ENCODE data around the gene KRTAP5-3.
"Not testable (repeated sequence)": the region's sequence is repeated elsewhere in the genome, so short reads cannot be mapped to it uniquely, and the experiment has no call there.

KRTAP5-3 gene

DNA sequence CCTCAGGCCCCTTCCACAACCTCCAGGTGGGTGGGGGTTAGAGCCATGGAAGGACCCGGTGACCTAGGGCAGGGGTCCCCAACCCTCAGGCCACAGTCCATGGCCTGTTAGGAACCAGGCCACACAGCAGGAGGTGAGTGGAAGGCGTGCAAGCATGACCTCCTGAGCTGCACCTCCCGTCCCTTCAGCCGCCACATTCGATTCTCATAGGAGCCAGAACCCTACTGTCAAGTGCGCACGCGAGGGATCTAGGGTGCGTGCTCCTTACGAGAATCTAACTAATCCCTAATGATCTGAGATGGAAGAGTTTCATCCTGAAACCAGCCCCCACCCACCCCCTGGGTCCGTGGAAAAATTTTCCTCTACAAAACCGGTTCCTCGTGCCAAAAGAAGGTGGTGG lies 17.3 kb upstream of the KRTAP5-3 start:
- TF ChIP-seq, protein P1, sequence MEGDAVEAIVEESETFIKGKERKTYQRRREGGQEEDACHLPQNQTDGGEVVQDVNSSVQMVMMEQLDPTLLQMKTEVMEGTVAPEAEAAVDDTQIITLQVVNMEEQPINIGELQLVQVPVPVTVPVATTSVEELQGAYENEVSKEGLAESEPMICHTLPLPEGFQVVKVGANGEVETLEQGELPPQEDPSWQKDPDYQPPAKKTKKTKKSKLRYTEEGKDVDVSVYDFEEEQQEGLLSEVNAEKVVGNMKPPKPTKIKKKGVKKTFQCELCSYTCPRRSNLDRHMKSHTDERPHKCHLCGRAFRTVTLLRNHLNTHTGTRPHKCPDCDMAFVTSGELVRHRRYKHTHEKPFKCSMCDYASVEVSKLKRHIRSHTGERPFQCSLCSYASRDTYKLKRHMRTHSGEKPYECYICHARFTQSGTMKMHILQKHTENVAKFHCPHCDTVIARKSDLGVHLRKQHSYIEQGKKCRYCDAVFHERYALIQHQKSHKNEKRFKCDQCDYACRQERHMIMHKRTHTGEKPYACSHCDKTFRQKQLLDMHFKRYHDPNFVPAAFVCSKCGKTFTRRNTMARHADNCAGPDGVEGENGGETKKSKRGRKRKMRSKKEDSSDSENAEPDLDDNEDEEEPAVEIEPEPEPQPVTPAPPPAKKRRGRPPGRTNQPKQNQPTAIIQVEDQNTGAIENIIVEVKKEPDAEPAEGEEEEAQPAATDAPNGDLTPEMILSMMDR (IDR thresholded peaks at IDR 0.05; ENCODE audit: low read depth, low read length), result no peak
- DNase-seq (ENCODE audit: extremely low read depth, low read depth), result no peak

DNA sequence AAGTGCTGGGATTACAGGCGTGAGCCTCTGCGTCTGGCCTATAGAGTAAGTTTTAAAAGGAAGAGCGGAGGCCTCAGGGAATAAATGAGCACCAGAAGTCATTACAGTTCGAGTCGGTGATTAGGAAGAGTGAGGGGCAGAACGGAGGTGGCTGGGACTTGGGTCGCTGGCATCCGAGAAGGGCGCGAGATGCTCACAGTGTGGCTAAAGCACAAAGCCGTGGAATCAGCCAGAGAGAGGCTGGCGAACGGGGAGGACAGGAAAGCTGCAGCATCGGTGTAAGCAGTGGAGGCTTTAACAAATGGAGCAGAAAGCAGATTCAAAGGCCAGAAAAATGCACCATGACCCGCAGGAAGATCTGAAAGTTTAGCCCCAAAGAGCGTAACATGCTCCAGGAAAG lies 16.4 kb upstream of the KRTAP5-3 start:
- DNase-seq (ENCODE audit: extremely low read depth, low read depth), result no peak
- TF ChIP-seq, protein P1 (IDR thresholded peaks at IDR 0.05; ENCODE audit: low read depth, low read length), result no peak

DNA sequence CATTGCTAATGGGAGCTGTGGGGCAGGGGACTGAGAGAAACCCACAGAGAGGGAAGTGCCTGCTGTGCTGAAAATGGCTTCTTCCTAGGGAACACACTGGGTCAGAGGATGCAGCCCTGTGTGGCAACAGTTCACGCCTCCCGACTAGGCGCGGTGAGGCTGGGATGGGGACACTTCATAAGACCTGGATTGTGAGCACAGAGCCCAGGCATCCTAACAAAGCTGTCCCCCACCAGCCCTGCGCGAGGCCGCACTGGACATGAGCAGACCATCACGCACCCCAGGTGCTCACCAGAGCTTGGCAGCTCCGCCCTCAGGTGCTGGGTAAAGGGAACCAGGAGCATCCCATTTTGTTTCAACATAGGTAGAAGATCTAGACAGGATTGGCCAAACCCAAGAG lies 15.5 kb upstream of the KRTAP5-3 start:
- no peak for DNase-seq (ENCODE audit: extremely low read depth, low read depth)
- TF ChIP-seq, protein P1 (IDR thresholded peaks at IDR 0.05; ENCODE audit: low read depth, low read length), result no peak

DNA sequence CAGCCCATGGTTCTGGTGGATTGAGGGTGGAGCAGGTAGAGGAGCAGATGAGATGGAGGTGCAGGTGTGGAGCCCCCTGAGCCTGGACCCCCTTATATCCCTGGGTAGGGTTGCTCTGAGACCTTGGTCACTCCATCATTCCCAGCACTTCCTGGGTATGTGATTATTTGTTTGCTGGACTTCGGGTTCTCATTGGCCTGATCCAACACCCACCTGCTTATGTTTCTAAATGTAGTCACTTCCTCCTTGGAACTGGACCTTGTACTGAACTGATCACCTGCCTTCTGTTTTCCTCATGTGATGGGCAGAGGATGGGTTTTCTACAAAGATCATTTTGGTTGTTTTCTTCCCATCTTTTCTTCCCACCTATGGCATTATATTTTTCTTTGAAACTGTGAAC lies 13.8 kb upstream of the KRTAP5-3 start, which contains the start of gene KRTAP5-4:
KRTAP5-4 (minus strand) TSS at position 53 of the 400 bp plus-strand sequence; CDS start at position 8, 45 bp downstream.
- DNase-seq (ENCODE audit: extremely low read depth, low read depth), result no peak
- TF ChIP-seq, protein P1 (IDR thresholded peaks at IDR 0.05; ENCODE audit: low read depth, low read length), result no peak

DNA sequence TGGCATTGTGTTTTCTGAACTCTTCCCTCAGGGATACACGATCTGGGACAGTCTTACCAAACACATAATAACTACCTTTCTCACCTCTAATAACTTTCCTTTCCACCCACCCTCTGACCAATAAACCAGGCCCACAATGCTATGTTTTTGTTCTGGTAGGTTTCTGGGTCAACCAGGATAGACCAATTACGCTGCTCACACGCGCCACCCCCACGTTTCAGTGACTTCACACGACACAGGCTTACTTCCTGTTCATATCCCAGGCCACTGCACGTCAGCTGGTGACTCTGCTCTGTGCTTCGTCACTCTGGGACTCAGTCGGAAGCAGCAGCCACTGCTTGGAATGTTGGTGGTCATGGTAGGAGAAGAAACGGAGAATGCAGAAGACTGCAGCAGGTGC lies 11.2 kb upstream of the KRTAP5-3 start:
- no peak for DNase-seq (ENCODE audit: extremely low read depth, low read depth)

DNA sequence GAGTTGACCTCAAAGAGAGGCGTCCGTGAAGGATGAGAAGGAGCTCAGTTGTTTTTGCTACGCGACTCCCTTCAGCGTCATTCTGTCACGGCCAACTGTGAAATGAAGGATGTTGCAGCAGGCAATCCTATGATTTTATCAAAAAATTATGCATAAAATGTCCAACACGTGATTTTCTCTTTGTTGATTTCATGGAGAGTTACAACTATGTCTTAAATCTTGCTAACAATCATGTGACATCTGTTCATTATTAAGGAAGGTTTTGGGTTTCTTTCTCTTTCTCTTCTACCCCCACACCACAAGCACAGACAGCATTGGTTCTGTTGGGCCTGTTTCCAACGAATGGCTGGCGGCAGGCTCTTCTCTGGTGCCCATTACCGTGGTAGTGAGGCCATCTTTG lies 10.0 kb upstream of the KRTAP5-3 start:
- TF ChIP-seq, protein P1 (IDR thresholded peaks at IDR 0.05; ENCODE audit: low read depth, low read length), result no peak
- peak; percentile 34 for DNase-seq (ENCODE audit: extremely low read depth, low read depth)

More for the DNA sequence above, 11.2 kb upstream of the KRTAP5-3 start:
- TF ChIP-seq, protein P1 (IDR thresholded peaks at IDR 0.05; ENCODE audit: low read depth, low read length), result no peak

DNA sequence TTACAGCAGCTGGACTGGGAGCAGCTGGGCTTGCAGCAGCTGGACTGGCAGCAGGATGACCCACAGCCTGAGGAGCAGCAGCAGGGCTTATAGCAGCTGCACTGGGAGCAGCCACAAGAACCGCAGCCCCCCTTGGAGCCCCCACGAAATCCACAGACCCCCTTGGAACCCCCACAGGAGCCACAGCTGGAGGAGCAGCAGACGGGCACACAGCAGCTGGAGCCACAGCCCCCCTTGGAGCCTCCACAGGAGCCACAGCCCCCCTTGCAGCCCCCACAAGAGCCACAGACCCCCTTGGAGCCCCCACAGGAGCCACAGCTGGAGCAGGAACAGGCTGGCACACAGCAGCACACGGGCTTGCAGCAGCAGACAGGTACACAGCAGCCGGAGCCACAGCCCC lies 362 bp downstream of the KRTAP5-3 start:
- not testable (repeated sequence) for DNase-seq (ENCODE audit: extremely low read depth, low read depth)

DNA sequence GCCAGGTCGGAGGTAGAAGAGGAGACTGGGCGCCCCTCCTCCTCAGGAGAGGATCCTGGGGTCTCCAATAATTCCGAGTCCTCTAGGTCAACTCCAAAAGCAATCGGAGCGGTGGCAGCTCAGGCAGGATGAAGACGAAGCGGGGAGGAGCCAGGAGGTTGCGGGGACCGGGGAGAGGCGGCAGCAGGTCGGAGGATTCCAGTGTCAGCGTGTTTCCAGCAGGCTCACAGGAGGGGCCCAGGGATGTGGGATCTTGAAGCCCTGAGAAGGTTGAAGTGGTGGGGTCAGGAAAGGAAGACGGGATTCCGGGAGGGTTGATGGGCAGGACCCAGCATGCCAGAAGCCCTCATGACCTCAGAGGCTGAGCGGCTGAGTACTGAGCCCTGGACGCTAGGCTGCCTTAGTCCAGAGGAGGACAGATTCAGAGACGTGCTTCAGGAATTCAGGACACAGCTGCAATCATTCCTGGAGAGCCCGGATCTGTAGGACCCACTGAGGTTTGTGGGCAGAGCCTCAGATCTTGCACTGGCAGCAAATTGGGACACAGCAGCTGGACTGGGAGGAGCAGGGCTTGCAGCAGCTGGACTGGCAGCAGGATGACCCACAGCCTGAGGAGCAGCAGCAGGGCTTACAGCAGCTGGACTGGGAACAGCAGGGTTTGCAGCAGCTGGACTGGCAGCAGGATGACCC lies 962 bp downstream of the KRTAP5-3 start:
- not testable (repeated sequence) for DNase-seq (ENCODE audit: extremely low read depth, low read depth)

DNA sequence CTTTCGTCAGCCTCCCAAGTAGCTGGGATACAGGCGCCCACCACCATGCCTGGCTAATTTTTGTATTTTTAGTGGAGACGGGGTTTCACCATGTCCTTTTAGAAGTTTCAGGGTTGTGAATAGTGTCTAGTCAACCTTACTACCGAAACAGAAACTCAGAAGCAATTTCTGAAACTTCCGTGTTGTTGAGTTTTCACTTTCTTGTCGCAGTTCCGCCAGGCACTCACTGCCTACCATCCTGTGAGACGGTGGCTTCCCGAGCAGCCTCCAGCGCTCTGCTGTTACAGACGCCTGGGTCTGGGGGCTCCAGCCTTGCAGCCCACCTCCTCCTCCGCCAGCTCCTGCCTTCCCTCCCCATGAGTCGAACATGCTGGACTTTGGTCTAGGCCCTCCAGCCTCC lies 2.3 kb downstream of the KRTAP5-3 start:
- not testable (repeated sequence) for DNase-seq (ENCODE audit: extremely low read depth, low read depth)

Data from AG09319 (cell line).